Measurements from ENCODE around the gene CSHL1. TPM values are rescaled to one million over a fixed set of nuclear protein-coding genes. Genes with fewer than 3 reads are reported as not detected.
"Not testable (repeated sequence)": the region's sequence is repeated elsewhere in the genome, so short reads cannot be mapped to it uniquely, and the experiment has no call there.

Gene CSHL1
- total RNA-seq, 4 donors from 2014 or later, result not detected

DNA sequence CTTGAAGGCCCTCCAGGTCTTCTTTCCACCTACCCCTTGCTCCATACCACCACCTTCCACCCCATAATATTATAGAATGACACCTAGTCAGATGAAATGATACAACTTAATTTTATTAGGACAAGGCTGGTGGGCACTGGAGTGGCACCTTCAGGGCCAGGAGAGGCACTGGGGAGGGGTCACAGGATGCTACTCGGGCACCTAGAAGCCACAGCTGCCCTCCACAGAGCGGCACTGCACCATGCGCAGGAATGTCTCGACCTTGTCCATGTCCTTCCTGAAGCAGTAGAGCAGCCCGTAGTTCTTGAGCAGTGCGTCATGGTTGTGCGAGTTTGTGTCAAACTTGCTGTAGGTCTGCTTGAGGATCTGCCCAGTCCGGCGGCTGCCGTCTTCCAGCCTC lies 16.2 kb downstream of the CSHL1 start:
- H3K27ac ChIP-seq, H3K27me3 ChIP-seq, H3K36me3 ChIP-seq, H3K4me3 ChIP-seq, H3K4me1 ChIP-seq, DNase-seq, H3K9me3 ChIP-seq: not testable (repeated sequence)

DNA sequence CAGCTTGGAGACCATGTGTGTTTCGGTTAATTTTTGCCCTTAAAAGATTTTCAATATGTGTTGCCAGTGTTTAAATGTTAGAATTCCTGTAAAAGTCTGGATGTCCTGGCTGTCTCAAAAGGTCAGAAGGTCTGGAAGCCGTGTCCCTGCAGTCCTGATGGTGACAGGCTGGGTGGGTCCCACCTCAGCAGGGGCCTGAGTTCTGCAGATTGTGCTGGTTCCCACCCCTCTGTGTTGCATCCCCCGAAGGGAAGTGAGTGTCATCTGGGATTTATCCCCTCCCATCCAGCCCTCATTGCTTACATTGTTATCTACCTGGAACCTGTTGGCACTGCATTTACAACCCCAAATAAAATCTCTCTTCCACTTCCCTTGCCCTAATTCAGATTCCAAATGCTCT lies 17.0 kb downstream of the CSHL1 start:
- H3K27ac ChIP-seq, H3K27me3 ChIP-seq, H3K4me1 ChIP-seq, DNase-seq, H3K36me3 ChIP-seq, H3K9me3 ChIP-seq, H3K4me3 ChIP-seq: not testable (repeated sequence)

DNA sequence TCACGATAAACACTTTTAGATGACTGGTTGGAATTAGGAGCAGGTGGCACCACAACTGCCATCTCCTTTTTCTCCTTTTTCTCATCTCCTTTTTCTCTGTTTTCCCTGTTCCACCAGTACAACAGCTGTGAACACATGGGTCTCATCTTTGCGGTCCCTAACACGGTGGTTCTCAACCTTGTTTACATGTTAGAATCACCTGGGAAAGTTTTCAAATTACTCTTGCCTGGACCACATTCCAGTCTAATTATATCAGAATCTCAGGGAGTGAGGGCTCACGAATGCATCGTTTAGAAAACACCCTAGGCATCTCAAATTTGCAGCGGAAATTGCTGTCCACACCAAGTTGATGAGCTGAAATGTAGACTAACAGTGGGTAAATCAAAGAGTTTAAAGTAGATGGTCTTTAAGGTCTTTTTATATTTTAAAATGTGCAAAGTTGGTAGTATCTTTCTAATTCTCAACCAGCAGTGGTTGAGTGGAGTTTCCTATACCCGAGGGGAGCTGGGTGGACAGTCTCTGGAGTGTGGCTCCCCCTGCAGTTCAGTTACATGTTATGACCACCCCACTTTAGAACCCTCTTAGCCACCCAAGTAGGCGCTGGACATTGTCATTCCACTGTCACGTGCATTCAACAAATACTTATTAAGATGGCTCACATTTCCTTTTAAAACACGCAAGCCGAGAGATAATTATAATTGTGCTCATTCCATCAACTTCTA lies 18.6 kb downstream of the CSHL1 start:
- not testable (repeated sequence) for DNase-seq, H3K4me3 ChIP-seq, H3K36me3 ChIP-seq

DNA sequence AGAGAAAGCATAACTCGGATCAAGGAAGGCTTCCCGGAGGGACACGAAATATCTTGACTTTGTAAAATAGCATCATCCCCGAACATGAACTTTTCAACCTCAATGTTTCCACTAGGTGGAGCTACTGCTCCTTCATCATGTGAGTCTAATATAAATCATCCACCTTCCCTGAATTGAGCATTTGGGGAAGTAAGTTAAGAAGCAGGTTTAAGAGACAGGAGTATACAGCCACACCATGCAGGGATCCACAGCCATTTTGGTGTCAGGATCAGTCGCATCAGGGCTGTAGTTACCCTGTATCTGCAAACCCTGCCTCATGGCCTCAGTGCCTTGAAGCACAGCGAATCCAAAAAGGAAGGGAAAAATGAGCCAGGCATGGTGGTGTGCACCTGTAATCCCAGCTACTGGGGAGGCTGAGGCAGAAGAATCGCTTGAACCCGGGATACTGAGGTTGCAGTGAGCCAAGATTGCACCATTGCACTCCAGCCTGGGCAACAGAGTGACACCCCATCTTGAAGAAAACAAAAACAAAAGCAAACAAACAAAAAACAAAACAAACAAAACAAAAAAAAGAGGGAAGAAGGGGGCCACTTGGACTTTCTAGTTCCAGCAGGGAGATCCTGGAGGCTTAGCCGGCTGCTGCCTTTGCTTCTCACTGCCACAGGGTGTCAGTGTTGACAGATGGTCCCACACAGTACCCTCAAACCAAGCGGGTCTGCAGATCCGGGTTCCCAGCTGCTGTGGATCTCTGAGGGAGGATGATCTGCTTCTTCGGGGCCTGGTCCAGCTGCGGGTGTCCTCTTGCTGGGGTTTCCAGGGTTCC lies 21.8 kb downstream of the CSHL1 start:
- not testable (repeated sequence) for H3K9me3 ChIP-seq, H3K27ac ChIP-seq, H3K27me3 ChIP-seq, H3K4me3 ChIP-seq, H3K36me3 ChIP-seq, H3K4me1 ChIP-seq
- TF ChIP-seq, protein P1, sequence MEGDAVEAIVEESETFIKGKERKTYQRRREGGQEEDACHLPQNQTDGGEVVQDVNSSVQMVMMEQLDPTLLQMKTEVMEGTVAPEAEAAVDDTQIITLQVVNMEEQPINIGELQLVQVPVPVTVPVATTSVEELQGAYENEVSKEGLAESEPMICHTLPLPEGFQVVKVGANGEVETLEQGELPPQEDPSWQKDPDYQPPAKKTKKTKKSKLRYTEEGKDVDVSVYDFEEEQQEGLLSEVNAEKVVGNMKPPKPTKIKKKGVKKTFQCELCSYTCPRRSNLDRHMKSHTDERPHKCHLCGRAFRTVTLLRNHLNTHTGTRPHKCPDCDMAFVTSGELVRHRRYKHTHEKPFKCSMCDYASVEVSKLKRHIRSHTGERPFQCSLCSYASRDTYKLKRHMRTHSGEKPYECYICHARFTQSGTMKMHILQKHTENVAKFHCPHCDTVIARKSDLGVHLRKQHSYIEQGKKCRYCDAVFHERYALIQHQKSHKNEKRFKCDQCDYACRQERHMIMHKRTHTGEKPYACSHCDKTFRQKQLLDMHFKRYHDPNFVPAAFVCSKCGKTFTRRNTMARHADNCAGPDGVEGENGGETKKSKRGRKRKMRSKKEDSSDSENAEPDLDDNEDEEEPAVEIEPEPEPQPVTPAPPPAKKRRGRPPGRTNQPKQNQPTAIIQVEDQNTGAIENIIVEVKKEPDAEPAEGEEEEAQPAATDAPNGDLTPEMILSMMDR (IDR thresholded peaks at IDR 0.05), result peak in 4 of 6 experiments; percentile 14 to 34 (median 28)
- peak in 1 of 3 donors; percentile 27 for DNase-seq

More for the DNA sequence above, 18.6 kb downstream of the CSHL1 start:
- not testable (repeated sequence) for H3K27me3 ChIP-seq, H3K27ac ChIP-seq, H3K4me1 ChIP-seq, H3K9me3 ChIP-seq

DNA sequence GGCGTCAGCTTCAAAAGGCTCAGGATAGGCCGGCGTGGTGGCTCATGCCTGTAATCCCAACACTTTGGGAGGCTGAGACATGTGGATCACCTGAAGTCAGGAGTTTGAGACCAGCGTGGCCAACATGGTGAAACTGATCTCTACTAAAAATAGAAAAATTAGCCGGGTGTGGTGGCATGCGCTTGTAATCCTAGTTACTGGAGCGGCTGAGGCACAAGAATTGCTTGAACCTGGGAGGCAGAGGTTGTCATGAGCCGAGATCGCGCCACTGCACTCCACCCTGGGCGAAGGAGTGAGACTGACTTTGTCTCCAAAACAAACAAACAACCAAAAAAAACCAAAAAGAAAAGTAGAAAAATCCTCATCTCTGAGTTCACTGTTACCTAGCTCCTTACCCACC lies 25.9 kb downstream of the CSHL1 start:
- not testable (repeated sequence) for H3K36me3 ChIP-seq, DNase-seq, H3K27me3 ChIP-seq, H3K4me1 ChIP-seq, H3K27ac ChIP-seq, H3K9me3 ChIP-seq, H3K4me3 ChIP-seq

DNA sequence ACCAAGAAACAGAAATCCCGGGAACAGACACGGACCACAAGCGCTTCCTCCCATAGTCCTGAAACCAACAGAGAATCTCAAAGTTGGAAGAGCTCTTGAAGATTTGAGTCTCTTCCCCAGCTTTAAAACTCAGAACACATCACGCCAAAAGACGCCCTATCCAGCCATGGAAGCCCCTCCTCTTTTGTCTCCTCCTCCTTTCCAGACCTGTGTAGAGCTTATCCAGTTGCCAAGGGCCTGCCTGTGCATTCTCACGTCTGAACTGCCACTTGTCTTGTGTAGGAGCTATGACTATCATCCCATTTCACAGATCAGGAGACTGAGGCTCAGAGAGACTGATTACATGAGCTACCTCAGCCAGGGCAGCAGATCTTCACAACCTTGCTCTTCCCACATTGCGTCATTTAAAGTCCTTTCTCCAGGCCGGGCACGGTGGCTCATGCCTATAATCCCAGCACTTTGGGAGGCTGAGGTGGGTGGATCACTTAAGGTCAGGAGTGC lies 28.4 kb downstream of the CSHL1 start:
- not testable (repeated sequence) for H3K4me1 ChIP-seq, H3K4me3 ChIP-seq, H3K36me3 ChIP-seq, H3K9me3 ChIP-seq, H3K27ac ChIP-seq, DNase-seq, H3K27me3 ChIP-seq

DNA sequence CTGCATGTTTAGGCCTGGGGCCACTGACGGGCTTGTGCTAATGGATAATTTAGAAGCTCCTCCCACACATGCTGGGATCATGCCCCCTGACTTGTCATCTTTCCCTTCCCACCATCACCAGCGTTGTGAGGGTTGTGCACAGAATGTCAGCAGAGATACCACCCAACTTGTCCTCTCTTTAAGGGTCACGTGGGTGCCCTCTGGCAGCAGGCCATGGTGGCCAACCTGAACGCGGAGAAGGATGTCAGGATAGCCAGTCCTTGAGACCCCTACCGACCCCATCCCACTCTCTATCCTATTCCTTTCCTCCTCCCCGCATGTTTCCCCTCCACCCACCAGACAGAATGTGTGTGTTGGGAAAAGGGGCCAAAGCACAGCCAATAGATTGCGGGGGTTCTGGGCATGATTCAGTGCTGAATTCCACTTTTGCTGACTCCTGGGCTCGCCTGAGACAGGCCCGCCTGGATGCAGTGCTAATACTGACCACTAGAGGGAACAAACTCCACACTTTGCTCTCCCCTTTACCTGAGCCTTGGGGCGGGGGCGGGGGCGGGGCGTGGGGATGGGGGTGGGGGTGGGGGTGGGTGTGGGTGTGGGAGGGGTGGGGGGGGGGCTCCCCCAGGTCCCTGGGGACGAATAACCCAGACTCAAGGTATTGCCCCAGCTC lies 29.0 kb downstream of the CSHL1 start, which contains the start of gene GH2:
GH2 (minus strand) TSS at position 10 of the 667 bp plus-strand sequence. CDS start 143 bp downstream, outside the sequence.
- no peak for TF ChIP-seq POLR2A (IDR thresholded peaks at IDR 0.05)
- TF ChIP-seq, protein P1 (IDR thresholded peaks at IDR 0.05), result peak; percentile 38 to 69 (median 46)
- Histone ChIP-seq H3K27me3 (no peaks in the 10 kb centered on the region), H3K4me1 (no peaks in the 10 kb centered on the region), H3K36me3 (no peaks in the 10 kb centered on the region), H3K4me3 (no peak within 1 kb of the TSS), H3K27ac (no peak within 1 kb of the TSS), H3K9me3 (no peaks in the 10 kb centered on the region)
- peak in 2 of 3 donors; percentile 50 to 79 for DNase-seq

DNA sequence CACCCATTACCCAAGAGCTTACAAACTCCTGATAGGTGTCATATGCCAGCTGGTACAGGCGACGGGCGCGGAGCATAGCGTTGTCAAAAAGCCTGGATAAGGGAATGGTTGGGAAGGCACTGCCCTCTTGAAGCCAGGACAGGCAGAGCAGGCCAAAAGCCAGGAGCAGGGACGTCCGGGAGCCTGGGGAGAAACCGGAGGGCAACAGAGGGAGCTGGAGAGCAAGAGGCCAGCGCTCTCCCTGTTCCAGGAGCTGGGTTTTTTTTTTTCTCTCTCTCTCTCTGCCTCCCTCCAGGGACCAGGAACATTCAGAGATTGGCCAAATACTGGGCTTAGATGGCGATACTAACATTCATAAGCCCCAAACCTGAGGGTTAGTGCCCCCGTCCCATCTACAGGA lies 29.7 kb downstream of the CSHL1 start:
- H3K27ac ChIP-seq, DNase-seq, H3K9me3 ChIP-seq, H3K36me3 ChIP-seq, H3K27me3 ChIP-seq, H3K4me1 ChIP-seq, H3K4me3 ChIP-seq: not testable (repeated sequence)
